GM18526 (cell line): Measurements from ENCODE around the gene XCL2.

Source experiments
- POLR2A ChIP-seq: IDR thresholded peaks from 3 replicates; pipeline ENCODE4 v1.6.1; 2011; ENCODE audit not compliant: insufficient read length; ENCODE audit errors: extremely low read depth

The XCL2 gene

DNA sequence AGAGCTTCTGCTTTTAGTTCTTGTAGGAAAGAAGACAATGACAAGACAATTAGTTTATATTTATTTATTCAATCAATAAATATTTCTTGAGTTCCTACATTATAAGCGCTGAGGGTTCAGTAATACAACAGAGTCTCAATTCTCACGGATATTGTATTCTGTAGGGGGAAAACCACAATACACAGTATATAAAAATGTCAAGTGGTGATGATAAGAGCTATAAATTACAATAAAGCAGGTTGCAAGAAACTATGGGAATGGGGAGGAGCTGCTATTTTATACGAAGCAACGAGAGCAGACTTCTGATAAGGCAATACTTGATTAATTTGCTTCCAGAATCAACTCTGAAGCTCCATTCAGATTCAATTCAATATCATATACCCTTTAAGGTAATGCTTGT is 22.0 kb upstream of the XCL2 start:
- no peak for TF ChIP-seq POLR2A

DNA sequence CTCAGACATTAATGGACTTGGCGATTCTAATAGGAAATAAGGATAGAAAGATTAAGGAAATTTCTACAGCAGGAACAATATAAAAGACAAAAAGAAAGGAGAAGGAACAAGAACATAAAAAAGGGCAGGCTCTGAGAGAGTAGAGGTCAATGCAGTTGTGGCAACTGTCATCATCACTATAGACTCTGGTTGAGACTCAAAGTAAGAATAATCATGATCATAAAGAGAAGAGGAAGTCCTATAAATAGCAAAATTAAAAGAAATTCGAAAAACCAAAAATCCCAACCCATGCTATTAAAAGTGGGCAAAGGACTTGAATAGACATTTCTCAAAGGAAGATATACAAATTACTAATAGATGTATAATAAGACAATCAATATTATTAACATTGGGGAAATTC is 18.2 kb upstream of the XCL2 start:
- TF ChIP-seq POLR2A, result no peak

GRCh38 chr1:168560370-168560769 is 16.6 kb upstream of the XCL2 start:
- no peak for TF ChIP-seq POLR2A

- TF ChIP-seq POLR2A, result no peak
These were observed 12.8 kb upstream of the XCL2 start for GRCh38 chr1:168556647-168557046.

GRCh38 chr1:168555508-168556046 is 11.8 kb upstream of the XCL2 start:
- TF ChIP-seq POLR2A, result no peak

- TF ChIP-seq POLR2A, result no peak
These were observed 11.0 kb upstream of the XCL2 start for GRCh38 chr1:168554603-168555483.

- no peak for TF ChIP-seq POLR2A
These were observed 10.1 kb upstream of the XCL2 start for GRCh38 chr1:168553680-168554553.

- no peak for TF ChIP-seq POLR2A
These were observed 9.2 kb upstream of the XCL2 start for GRCh38 chr1:168552961-168553360.

GRCh38 chr1:168551688-168552087 is 7.9 kb upstream of the XCL2 start:
- no peak for TF ChIP-seq POLR2A

DNA sequence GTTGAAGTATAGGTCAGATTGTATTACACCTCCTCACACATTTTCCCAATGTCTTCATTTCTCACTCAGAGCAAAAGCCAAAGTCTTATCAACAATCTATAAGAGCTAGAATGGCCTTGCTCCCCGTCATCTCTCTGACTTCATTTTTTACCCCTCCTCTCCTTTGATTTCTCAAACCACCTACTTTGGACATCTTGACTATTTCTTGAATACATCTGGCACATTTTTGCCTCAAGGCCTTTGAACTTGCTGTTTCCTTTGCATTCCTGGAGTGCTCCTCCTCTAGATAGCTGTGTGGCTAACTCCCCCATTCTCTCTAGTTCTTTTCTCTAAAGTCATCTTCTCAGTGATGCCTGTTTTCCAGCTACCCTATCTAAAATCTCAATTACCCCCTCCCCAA is 7.2 kb upstream of the XCL2 start:
- TF ChIP-seq POLR2A, result no peak

GRCh38 chr1:168535536-168535935 is 8.3 kb downstream of the XCL2 start:
- no peak for TF ChIP-seq POLR2A

GRCh38 chr1:168531615-168532345 is 12.0 kb downstream of the XCL2 start:
- TF ChIP-seq POLR2A, result no peak

- no peak for TF ChIP-seq POLR2A
These were observed 14.3 kb downstream of the XCL2 start for GRCh38 chr1:168529518-168529917.

DNA sequence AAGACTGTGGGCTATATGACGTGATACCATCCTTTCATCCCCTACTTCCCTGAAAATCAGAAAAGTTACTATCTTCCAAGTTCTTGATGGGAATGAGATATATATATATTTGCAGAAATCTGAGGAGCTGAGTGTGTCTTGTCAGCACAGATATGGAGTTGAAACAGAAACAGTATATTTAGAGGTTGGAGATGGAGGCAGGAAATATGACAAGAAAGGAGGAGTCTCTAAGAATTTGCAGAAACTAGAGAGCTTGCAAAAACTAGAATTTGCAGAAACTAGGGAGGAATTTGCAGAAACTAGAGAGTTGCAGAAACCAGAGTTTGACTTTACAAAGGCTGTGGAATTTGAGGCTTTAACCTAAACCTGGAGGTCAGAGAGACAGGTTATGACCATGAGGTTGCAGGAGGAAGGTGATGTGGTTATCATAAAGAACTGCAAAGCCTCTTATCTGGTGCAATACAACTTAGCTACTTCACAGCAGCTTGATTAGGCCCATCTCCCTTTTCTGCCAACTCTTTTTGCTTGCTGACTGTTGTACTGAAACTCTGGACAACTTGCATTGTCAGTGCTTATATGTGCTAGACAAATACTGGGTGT is 22.3 kb downstream of the XCL2 start:
- TF ChIP-seq POLR2A, result no peak

DNA sequence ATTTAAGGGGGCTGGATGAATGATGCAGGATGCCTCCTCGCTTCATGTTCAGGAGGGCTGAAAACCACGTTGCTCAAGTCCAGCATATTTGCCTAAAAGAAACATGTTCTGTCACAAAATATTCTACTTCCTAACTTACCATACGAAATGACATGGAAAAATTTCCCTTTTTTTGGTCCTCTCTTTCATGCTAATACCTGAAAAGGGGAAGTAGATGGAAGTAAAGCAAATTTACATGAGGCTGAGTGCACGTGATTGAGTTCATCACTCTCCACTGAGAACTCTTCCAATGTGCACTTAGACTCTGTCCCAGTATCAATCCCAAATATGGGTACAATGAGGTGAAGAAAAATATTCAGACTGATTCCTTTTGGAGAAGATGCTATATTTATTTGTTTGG is 23.0 kb downstream of the XCL2 start:
- TF ChIP-seq POLR2A, result no peak

DNA sequence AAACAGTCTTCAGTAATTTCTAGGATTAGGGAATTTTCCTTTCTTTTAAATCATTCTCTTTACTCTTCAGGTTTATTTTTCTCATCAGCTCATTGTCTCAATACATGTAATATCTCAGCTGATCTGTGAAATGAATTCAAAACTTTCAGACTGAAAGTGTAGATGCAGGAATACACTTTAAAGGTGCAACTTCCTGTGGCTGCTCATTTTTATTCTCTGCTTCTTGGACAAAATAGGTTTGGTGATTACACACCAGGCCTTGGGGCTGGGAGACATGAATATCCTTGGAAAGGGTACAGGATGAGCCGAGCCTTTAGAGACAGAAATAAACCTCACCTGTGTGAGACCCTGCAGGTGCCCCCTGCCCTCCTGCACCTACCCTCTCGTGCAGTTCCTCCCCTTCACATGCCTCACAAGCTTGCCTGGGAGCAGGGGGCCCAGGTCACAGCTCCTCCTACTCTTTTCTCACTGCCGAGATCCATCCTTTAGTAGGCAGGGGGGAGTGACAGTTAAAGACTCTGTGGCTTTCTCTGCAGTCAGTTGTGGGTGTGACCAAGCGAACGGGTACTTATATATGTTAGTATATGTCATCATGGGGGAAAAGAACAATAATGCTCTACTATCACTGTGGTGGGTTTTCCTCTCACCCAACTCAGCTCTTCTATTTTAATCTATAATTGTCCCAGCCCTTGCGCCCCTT is 23.6 kb downstream of the XCL2 start:
- no peak for TF ChIP-seq POLR2A
